Stimulated activated memory B cell treated with anti-CD40 and anti-IgM and Interleukin-4, amounts not matched to agents 10 μg/mL and 1 μg/mL and 100 μg/mL, for 72 hours (primary cell): ENCODE data around the gene KRT76.

Experiments used
- ATAC-seq: fragments of 150-1000 bp; cut with Tn5 transposase; 2 replicates; pipeline ENCODE4 v1.10.0; 2021
- H3K27ac Mint-ChIP-seq: one replicate; pipeline ENCODE4 v1.8.0; 2022; ENCODE audit warnings: mild to moderate bottlenecking, mixed read lengths
- H3K27me3 Mint-ChIP-seq: one replicate; pipeline ENCODE4 v1.8.0; 2022; ENCODE audit warnings: mixed read lengths
- H3K36me3 Mint-ChIP-seq: one replicate; pipeline ENCODE4 v1.8.0; 2022; ENCODE audit warnings: mixed read lengths
- H3K4me1 Mint-ChIP-seq: one replicate; pipeline ENCODE4 v1.8.0; 2022; ENCODE audit warnings: mixed read lengths
- H3K4me3 Mint-ChIP-seq: one replicate; pipeline ENCODE4 v1.8.0; 2022; ENCODE audit warnings: mild to moderate bottlenecking, moderate library complexity, mixed read lengths
- H3K9me3 Mint-ChIP-seq: one replicate; pipeline ENCODE4 v1.8.0; 2022; ENCODE audit warnings: mixed read lengths

The KRT76 gene

GRCh38 chr12:52781399-52782082, 4.4 kb upstream of the KRT76 start:
- Mint-ChIP-seq H3K36me3 (no peaks in the 10 kb centered on the region), H3K27me3 (peaks cover 33% of the 10 kb centered on the region), H3K4me3 (no peak overlapping the region), H3K4me1 (no peaks in the 10 kb centered on the region), H3K9me3 (peaks cover 3% of the 10 kb centered on the region), H3K27ac (no peak overlapping the region)
- ATAC-seq = no peak

GRCh38 chr12:52779914-52780313, 2.8 kb upstream of the KRT76 start:
- Mint-ChIP-seq H3K36me3 (no peaks in the 10 kb centered on the region), H3K27ac (no peak overlapping the region), H3K4me3 (no peak overlapping the region), H3K4me1 (no peaks in the 10 kb centered on the region), H3K27me3 (peaks cover 45% of the 10 kb centered on the region), H3K9me3 (no peaks in the 10 kb centered on the region)
- no peak for ATAC-seq

GRCh38 chr12:52778833-52779232, 1.7 kb upstream of the KRT76 start:
- no peaks in the 10 kb centered on the region for H3K9me3 Mint-ChIP-seq

GRCh38 chr12:52777566-52777965, 421 bp upstream of the KRT76 start:
- H3K36me3 Mint-ChIP-seq = no peaks in the 10 kb centered on the region
- no peaks in the 10 kb centered on the region for H3K9me3 Mint-ChIP-seq
- H3K4me3 Mint-ChIP-seq = no peak overlapping the region
- H3K27ac Mint-ChIP-seq = no peak overlapping the region
- H3K27me3 Mint-ChIP-seq = peaks cover 35% of the 10 kb centered on the region
- ATAC-seq = no peak
- H3K4me1 Mint-ChIP-seq = no peaks in the 10 kb centered on the region

More at GRCh38 chr12:52778833-52779232, 1.7 kb upstream of the KRT76 start:
- no peaks in the 10 kb centered on the region for H3K36me3 Mint-ChIP-seq
- no peak for ATAC-seq
- no peak overlapping the region for H3K27ac Mint-ChIP-seq
- H3K27me3 Mint-ChIP-seq = peaks cover 39% of the 10 kb centered on the region
- no peaks in the 10 kb centered on the region for H3K4me1 Mint-ChIP-seq
- H3K4me3 Mint-ChIP-seq = no peak overlapping the region

GRCh38 chr12:52776435-52776834, 710 bp downstream of the KRT76 start:
- H3K4me3 Mint-ChIP-seq = no peak overlapping the region
- no peak overlapping the region for H3K27ac Mint-ChIP-seq
- no peaks in the 10 kb centered on the region for H3K4me1 Mint-ChIP-seq
- no peak for ATAC-seq
- no peaks in the 10 kb centered on the region for H3K9me3 Mint-ChIP-seq
- peaks cover 35% of the 10 kb centered on the region for H3K27me3 Mint-ChIP-seq
- H3K36me3 Mint-ChIP-seq = no peaks in the 10 kb centered on the region

GRCh38 chr12:52774629-52775250, 2.4 kb downstream of the KRT76 start:
- Mint-ChIP-seq H3K4me1 (no peaks in the 10 kb centered on the region), H3K27ac (no peak overlapping the region), H3K4me3 (no peak overlapping the region), H3K9me3 (no peaks in the 10 kb centered on the region), H3K27me3 (peaks cover 40% of the 10 kb centered on the region), H3K36me3 (no peaks in the 10 kb centered on the region)
- no peak for ATAC-seq

GRCh38 chr12:52772772-52773171, 4.4 kb downstream of the KRT76 start:
- H3K4me1 Mint-ChIP-seq = no peaks in the 10 kb centered on the region
- H3K36me3 Mint-ChIP-seq = no peaks in the 10 kb centered on the region
- no peaks in the 10 kb centered on the region for H3K9me3 Mint-ChIP-seq
- H3K27ac Mint-ChIP-seq = no peak overlapping the region
- no peak overlapping the region for H3K4me3 Mint-ChIP-seq
- ATAC-seq = no peak
- peaks cover 46% of the 10 kb centered on the region for H3K27me3 Mint-ChIP-seq

GRCh38 chr12:52772188-52772587, 5.0 kb downstream of the KRT76 start:
- Mint-ChIP-seq H3K4me1 (no peaks in the 10 kb centered on the region), H3K27me3 (peaks cover 46% of the 10 kb centered on the region), H3K36me3 (no peaks in the 10 kb centered on the region), H3K9me3 (no peaks in the 10 kb centered on the region), H3K4me3 (no peak overlapping the region), H3K27ac (no peak overlapping the region)
- ATAC-seq = no peak

- no peaks in the 10 kb centered on the region for H3K4me1 Mint-ChIP-seq
- no peaks in the 10 kb centered on the region for H3K36me3 Mint-ChIP-seq
- no peak overlapping the region for H3K4me3 Mint-ChIP-seq
- ATAC-seq = no peak
- no peaks in the 10 kb centered on the region for H3K9me3 Mint-ChIP-seq
- H3K27me3 Mint-ChIP-seq = peaks cover 42% of the 10 kb centered on the region
- no peak overlapping the region for H3K27ac Mint-ChIP-seq
These were observed 5.6 kb downstream of the KRT76 start for GRCh38 chr12:52771505-52771904.

GRCh38 chr12:52771088-52771487, 6.1 kb downstream of the KRT76 start:
- H3K36me3 Mint-ChIP-seq = no peaks in the 10 kb centered on the region
- no peak overlapping the region for H3K4me3 Mint-ChIP-seq
- no peak for ATAC-seq
- H3K9me3 Mint-ChIP-seq = no peaks in the 10 kb centered on the region
- no peak overlapping the region for H3K27ac Mint-ChIP-seq
- H3K27me3 Mint-ChIP-seq = peaks cover 43% of the 10 kb centered on the region
- no peaks in the 10 kb centered on the region for H3K4me1 Mint-ChIP-seq

GRCh38 chr12:52769946-52770345, 7.2 kb downstream of the KRT76 start:
- Mint-ChIP-seq H3K9me3 (no peaks in the 10 kb centered on the region), H3K4me1 (no peaks in the 10 kb centered on the region), H3K27me3 (peaks cover 42% of the 10 kb centered on the region), H3K27ac (no peak overlapping the region), H3K4me3 (no peak overlapping the region), H3K36me3 (no peaks in the 10 kb centered on the region)
- no peak for ATAC-seq

- Mint-ChIP-seq H3K9me3 (no peaks in the 10 kb centered on the region), H3K27me3 (peaks cover 42% of the 10 kb centered on the region), H3K36me3 (no peaks in the 10 kb centered on the region), H3K4me3 (no peak overlapping the region), H3K27ac (no peak overlapping the region), H3K4me1 (no peaks in the 10 kb centered on the region)
- no peak for ATAC-seq
These were observed 7.8 kb downstream of the KRT76 start for GRCh38 chr12:52769354-52769753.

- H3K4me1 Mint-ChIP-seq = no peaks in the 10 kb centered on the region
- peaks cover 42% of the 10 kb centered on the region for H3K27me3 Mint-ChIP-seq
- no peaks in the 10 kb centered on the region for H3K36me3 Mint-ChIP-seq
- H3K9me3 Mint-ChIP-seq = no peaks in the 10 kb centered on the region
- no peak overlapping the region for H3K4me3 Mint-ChIP-seq
- no peak for ATAC-seq
- no peak overlapping the region for H3K27ac Mint-ChIP-seq
These were observed 8.5 kb downstream of the KRT76 start for GRCh38 chr12:52768479-52769200.

GRCh38 chr12:52767427-52767826, 9.7 kb downstream of the KRT76 start:
- ATAC-seq = no peak
- H3K4me3 Mint-ChIP-seq = no peak overlapping the region
- no peak overlapping the region for H3K27ac Mint-ChIP-seq
- H3K27me3 Mint-ChIP-seq = peaks cover 42% of the 10 kb centered on the region
- no peaks in the 10 kb centered on the region for H3K9me3 Mint-ChIP-seq
- no peaks in the 10 kb centered on the region for H3K4me1 Mint-ChIP-seq
- no peaks in the 10 kb centered on the region for H3K36me3 Mint-ChIP-seq

- H3K27ac Mint-ChIP-seq = no peak overlapping the region
- no peaks in the 10 kb centered on the region for H3K9me3 Mint-ChIP-seq
- H3K36me3 Mint-ChIP-seq = no peaks in the 10 kb centered on the region
- no peaks in the 10 kb centered on the region for H3K4me1 Mint-ChIP-seq
- no peak overlapping the region for H3K4me3 Mint-ChIP-seq
- peaks cover 42% of the 10 kb centered on the region for H3K27me3 Mint-ChIP-seq
- ATAC-seq = no peak
These were observed 10.1 kb downstream of the KRT76 start for GRCh38 chr12:52767020-52767379.
